Measurements from ENCODE around the gene JARID2.

JARID2 gene

DNA sequence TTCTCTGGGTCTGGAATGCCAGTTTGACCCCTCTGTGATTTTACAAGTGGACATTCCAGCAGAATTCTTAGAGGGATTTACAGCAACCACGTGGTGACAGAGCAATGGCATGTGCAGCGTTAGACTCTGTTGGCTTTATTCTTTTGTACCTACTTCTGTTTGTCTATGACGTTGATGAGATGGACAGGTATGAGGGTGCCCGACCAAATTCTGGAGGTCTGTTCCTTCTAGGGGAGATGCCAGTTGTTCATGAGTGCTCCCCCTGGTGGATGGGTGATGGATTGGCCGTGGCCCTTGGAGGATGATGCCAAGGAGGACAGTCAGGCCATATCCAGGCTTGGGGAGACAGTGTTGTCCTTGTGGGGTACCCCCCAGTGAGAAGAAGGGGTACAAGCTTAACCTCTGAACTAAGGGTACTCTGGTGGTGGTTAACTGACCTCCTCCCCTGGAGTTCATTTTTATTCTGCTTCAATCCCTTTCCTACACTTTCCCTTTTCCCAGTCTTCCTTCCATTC lies 218.4 kb downstream of the JARID2 start:
- Histone ChIP-seq H3K4me3 (ENCODE audit: low read depth, low read length) (no peak overlapping the region), H3K27ac (ENCODE audit: extremely low read depth, low read depth, low read length) (no peak overlapping the region), H3K9me3 (ENCODE audit: control insufficient read depth, insufficient read depth, low read depth, low read length) (no peaks in the 10 kb centered on the region), H3K4me1 (ENCODE audit: control insufficient read depth, insufficient read depth, low read length) (peaks cover 11% of the 10 kb centered on the region), H3K36me3 (ENCODE audit: control insufficient read depth in 2 of 2, insufficient read depth in 1 of 2, low read length in 2 of 2) (peaks cover 0 to 9% of the 10 kb centered on the region in 2 experiments; a peak in 2 of 3 replicates)
- TF ChIP-seq, protein P1, sequence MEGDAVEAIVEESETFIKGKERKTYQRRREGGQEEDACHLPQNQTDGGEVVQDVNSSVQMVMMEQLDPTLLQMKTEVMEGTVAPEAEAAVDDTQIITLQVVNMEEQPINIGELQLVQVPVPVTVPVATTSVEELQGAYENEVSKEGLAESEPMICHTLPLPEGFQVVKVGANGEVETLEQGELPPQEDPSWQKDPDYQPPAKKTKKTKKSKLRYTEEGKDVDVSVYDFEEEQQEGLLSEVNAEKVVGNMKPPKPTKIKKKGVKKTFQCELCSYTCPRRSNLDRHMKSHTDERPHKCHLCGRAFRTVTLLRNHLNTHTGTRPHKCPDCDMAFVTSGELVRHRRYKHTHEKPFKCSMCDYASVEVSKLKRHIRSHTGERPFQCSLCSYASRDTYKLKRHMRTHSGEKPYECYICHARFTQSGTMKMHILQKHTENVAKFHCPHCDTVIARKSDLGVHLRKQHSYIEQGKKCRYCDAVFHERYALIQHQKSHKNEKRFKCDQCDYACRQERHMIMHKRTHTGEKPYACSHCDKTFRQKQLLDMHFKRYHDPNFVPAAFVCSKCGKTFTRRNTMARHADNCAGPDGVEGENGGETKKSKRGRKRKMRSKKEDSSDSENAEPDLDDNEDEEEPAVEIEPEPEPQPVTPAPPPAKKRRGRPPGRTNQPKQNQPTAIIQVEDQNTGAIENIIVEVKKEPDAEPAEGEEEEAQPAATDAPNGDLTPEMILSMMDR (tag by site-specific recombination; IDR thresholded peaks at IDR 0.05): peak; percentile 42; the same call in 1 of the 2 replicates
- TF ChIP-seq ZNF654 (tag by site-specific recombination; IDR thresholded peaks at IDR 0.05; ENCODE audit: low read depth) (0 out of 2 replicates have a peak, but pooled peaks have one; percentile 7), ZNF16 (tag by site-specific recombination; IDR thresholded peaks at IDR 0.05; ENCODE audit: low read depth) (no peak), ZNF426 (tag by site-specific recombination; IDR thresholded peaks at IDR 0.05) (no peak)
- TF ChIP-seq, protein P2, sequence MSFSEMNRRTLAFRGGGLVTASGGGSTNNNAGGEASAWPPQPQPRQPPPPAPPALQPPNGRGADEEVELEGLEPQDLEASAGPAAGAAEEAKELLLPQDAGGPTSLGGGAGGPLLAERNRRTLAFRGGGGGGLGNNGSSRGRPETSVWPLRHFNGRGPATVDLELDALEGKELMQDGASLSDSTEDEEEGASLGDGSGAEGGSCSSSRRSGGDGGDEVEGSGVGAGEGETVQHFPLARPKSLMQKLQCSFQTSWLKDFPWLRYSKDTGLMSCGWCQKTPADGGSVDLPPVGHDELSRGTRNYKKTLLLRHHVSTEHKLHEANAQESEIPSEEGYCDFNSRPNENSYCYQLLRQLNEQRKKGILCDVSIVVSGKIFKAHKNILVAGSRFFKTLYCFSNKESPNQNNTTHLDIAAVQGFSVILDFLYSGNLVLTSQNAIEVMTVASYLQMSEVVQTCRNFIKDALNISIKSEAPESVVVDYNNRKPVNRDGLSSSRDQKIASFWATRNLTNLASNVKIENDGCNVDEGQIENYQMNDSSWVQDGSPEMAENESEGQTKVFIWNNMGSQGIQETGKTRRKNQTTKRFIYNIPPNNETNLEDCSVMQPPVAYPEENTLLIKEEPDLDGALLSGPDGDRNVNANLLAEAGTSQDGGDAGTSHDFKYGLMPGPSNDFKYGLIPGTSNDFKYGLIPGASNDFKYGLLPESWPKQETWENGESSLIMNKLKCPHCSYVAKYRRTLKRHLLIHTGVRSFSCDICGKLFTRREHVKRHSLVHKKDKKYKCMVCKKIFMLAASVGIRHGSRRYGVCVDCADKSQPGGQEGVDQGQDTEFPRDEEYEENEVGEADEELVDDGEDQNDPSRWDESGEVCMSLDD (tag by site-specific recombination; IDR thresholded peaks at IDR 0.05): peak; percentile 36; the same call in 1 of the 2 replicates
- ChIA-PET POLR2A (no interaction called here), CTCF (interaction anchor here (0.5 to 3.1 kb wide), 18 partner anchors 9 to 1338 kb away, joined by 3 to 21 read pairs (median 4); no protein-coding TSS in a partner anchor)

DNA sequence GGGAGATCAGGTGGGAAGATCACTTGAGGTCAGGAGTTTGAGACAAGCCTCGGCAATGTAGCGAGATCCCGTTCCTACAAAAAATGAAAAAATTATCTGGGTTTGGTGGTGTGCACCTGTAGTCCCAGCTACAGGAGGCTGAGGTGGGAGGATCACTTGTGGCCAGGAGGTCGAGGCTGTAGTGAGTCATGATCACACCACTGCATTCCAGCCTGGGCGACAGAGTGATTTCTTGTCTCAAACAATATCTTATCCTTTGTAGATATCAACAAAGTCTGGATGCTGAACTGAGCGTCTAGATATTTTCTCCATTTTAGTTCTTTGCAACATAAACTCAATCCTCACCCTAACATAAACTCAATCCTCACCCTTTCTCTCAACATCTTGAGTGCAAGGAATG lies 219.3 kb downstream of the JARID2 start:
- peaks cover 11% of the 10 kb centered on the region for H3K4me1 ChIP-seq (ENCODE audit: control insufficient read depth, insufficient read depth, low read length)
- TF ChIP-seq, protein P3, sequence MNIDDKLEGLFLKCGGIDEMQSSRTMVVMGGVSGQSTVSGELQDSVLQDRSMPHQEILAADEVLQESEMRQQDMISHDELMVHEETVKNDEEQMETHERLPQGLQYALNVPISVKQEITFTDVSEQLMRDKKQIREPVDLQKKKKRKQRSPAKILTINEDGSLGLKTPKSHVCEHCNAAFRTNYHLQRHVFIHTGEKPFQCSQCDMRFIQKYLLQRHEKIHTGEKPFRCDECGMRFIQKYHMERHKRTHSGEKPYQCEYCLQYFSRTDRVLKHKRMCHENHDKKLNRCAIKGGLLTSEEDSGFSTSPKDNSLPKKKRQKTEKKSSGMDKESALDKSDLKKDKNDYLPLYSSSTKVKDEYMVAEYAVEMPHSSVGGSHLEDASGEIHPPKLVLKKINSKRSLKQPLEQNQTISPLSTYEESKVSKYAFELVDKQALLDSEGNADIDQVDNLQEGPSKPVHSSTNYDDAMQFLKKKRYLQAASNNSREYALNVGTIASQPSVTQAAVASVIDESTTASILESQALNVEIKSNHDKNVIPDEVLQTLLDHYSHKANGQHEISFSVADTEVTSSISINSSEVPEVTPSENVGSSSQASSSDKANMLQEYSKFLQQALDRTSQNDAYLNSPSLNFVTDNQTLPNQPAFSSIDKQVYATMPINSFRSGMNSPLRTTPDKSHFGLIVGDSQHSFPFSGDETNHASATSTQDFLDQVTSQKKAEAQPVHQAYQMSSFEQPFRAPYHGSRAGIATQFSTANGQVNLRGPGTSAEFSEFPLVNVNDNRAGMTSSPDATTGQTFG (tag by site-specific recombination; IDR thresholded peaks at IDR 0.05; ENCODE audit: borderline replicate concordance): no peak
- TF ChIP-seq, protein P4, sequence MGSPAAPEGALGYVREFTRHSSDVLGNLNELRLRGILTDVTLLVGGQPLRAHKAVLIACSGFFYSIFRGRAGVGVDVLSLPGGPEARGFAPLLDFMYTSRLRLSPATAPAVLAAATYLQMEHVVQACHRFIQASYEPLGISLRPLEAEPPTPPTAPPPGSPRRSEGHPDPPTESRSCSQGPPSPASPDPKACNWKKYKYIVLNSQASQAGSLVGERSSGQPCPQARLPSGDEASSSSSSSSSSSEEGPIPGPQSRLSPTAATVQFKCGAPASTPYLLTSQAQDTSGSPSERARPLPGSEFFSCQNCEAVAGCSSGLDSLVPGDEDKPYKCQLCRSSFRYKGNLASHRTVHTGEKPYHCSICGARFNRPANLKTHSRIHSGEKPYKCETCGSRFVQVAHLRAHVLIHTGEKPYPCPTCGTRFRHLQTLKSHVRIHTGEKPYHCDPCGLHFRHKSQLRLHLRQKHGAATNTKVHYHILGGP (tag by site-specific recombination; IDR thresholded peaks at IDR 0.05): no peak
- no peak overlapping the region for H3K27ac ChIP-seq (ENCODE audit: extremely low read depth, low read depth, low read length)
- H3K9me3 ChIP-seq (ENCODE audit: control insufficient read depth, insufficient read depth, low read depth, low read length): no peaks in the 10 kb centered on the region
- CTCF ChIA-PET: interaction anchor here (0.9 to 2.2 kb wide), 3 partner anchors 10 to 1336 kb away, joined by 3 to 8 read pairs (median 4); no protein-coding TSS in a partner anchor
- peaks cover 5 to 18% of the 10 kb centered on the region in 2 experiments; a peak in 2 of 3 replicates for H3K36me3 ChIP-seq (ENCODE audit: control insufficient read depth in 2 of 2, insufficient read depth in 1 of 2, low read length in 2 of 2)
- H3K4me3 ChIP-seq (ENCODE audit: low read depth, low read length): no peak overlapping the region
- POLR2A ChIA-PET: no interaction called here

DNA sequence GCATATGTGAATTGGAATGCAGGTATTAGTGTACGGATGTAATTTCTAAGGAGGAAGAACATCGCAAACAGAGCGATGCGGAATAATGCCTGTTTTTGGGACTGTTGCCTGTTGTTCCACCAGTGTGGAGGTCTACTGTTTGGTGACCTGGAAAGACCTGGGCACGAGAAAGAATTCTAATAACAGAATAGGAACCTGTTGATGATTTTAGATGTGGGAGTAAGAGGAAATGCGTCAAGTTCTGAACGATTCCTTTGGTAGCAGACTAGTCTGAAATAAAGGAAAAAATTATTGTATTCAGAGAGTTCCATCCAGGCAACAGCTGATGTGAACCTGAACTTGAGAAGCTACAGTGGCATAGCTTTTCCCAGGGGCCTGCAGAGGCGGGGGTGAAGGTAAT lies 224.9 kb downstream of the JARID2 start:
- Histone ChIP-seq H3K9me3 (ENCODE audit: control insufficient read depth, insufficient read depth, low read depth, low read length) (no peaks in the 10 kb centered on the region), H3K36me3 (ENCODE audit: control insufficient read depth in 2 of 2, insufficient read depth in 1 of 2, low read length in 2 of 2) (peaks cover 5 to 43% of the 10 kb centered on the region in 2 experiments; a peak in 2 of 3 replicates), H3K27ac (ENCODE audit: extremely low read depth, low read depth, low read length) (no peak overlapping the region), H3K4me3 (ENCODE audit: low read depth, low read length) (no peak overlapping the region), H3K4me1 (ENCODE audit: control insufficient read depth, insufficient read depth, low read length) (peaks cover under 1% of the 10 kb centered on the region)
- ChIA-PET CTCF (interaction anchor here (0.6 to 5.4 kb wide), 4 partner anchors 8 to 45 kb away, joined by 3 to 21 read pairs (median 3); no protein-coding TSS in a partner anchor), POLR2A (no interaction called here)
- no peak for TF ChIP-seq ZBTB1 (tag by site-specific recombination; IDR thresholded peaks at IDR 0.05)
- no peak for TF ChIP-seq KLF10 (tag by site-specific recombination; IDR thresholded peaks at IDR 0.05)
- TF ChIP-seq ZNF747 (tag by site-specific recombination; IDR thresholded peaks at IDR 0.05): no peak
- TF ChIP-seq, protein P5, sequence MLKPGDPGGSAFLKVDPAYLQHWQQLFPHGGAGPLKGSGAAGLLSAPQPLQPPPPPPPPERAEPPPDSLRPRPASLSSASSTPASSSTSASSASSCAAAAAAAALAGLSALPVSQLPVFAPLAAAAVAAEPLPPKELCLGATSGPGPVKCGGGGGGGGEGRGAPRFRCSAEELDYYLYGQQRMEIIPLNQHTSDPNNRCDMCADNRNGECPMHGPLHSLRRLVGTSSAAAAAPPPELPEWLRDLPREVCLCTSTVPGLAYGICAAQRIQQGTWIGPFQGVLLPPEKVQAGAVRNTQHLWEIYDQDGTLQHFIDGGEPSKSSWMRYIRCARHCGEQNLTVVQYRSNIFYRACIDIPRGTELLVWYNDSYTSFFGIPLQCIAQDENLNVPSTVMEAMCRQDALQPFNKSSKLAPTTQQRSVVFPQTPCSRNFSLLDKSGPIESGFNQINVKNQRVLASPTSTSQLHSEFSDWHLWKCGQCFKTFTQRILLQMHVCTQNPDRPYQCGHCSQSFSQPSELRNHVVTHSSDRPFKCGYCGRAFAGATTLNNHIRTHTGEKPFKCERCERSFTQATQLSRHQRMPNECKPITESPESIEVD (tag by site-specific recombination; IDR thresholded peaks at IDR 0.05): no peak
- TF ChIP-seq YY2 (tag by site-specific recombination; IDR thresholded peaks at IDR 0.05): no peak
- TF ChIP-seq, protein P6, sequence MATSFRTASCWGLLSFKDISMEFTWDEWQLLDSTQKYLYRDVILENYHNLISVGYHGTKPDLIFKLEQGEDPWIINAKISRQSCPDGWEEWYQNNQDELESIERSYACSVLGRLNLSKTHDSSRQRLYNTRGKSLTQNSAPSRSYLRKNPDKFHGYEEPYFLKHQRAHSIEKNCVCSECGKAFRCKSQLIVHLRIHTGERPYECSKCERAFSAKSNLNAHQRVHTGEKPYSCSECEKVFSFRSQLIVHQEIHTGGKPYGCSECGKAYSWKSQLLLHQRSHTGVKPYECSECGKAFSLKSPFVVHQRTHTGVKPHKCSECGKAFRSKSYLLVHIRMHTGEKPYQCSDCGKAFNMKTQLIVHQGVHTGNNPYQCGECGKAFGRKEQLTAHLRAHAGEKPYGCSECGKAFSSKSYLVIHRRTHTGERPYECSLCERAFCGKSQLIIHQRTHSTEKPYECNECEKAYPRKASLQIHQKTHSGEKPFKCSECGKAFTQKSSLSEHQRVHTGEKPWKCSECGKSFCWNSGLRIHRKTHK (tag by site-specific recombination; IDR thresholded peaks at IDR 0.05): no peak
- TF ChIP-seq, protein P7, sequence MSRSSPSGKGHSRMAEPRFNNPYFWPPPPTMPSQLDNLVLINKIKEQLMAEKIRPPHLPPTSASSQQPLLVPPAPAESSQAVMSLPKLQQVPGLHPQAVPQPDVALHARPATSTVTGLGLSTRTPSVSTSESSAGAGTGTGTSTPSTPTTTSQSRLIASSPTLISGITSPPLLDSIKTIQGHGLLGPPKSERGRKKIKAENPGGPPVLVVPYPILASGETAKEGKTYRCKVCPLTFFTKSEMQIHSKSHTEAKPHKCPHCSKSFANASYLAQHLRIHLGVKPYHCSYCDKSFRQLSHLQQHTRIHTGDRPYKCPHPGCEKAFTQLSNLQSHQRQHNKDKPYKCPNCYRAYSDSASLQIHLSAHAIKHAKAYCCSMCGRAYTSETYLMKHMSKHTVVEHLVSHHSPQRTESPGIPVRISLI (tag by site-specific recombination; IDR thresholded peaks at IDR 0.05): no peak
